Keratinocyte (primary cell): ENCODE measurements around the gene MRM2.

ENCODE experiments used
- CTCF ChIP-seq, 3 experiments: IDR thresholded peaks in 1 of 3; conservative IDR thresholded peaks in 1 of 3; optimal IDR thresholded peaks in 1 of 3; 2 replicates in 2 of 3; 3 replicates in 1 of 3; pipeline versions ENCODE3 to v1.5.1; 2011; ENCODE audit warnings: low read length in 3 of 3, mild to moderate bottlenecking in 3 of 3, moderate library complexity in 2 of 3, control low read depth in 1 of 3, inconsistent platforms in 1 of 3; ENCODE audit not compliant: insufficient read depth in 2 of 3; ENCODE audit errors: extremely low read depth in 1 of 3
- EZH2 ChIP-seq: IDR thresholded peaks from one replicate; pipeline ENCODE4 v1.6.1; 2012; ENCODE audit warnings: inconsistent platforms, mild to moderate bottlenecking, low read length, moderate library complexity

- no peak for TF ChIP-seq EZH2
- no peak for TF ChIP-seq CTCF (optimal IDR thresholded peaks at IDR 0.05 in 1 of 3, IDR thresholded peaks at IDR 0.05 in 1 of 3, conservative IDR thresholded peaks at IDR 0.05 in 1 of 3; ENCODE audit: extremely low read depth in 1 of 3, insufficient read depth in 2 of 3, low read length in 3 of 3)
Observed at GRCh38 chr7:2253021-2253420, 11.0 kb upstream of the MRM2 start.
